Loucy (cell line): Measurements from ENCODE around the gene PLA2G2A.

ENCODE experiments used
- H2AFZ ChIP-seq: fragments of 200-600 bp; sonication (generic); 2 replicates; pipeline ENCODE4 v1.6.0; 2016; ENCODE audit warnings: antibody characterized with exemption, mild to moderate bottlenecking, low read length, moderate library complexity
- H3F3A ChIP-seq: fragments of 200-600 bp; 2 replicates; pipeline ENCODE4 v1.6.0; 2016; ENCODE audit warnings: antibody characterized with exemption, low read depth, mild to moderate bottlenecking
- H3K27me3 ChIP-seq: fragments of 200-600 bp; sonication (generic); 2 replicates; pipeline ENCODE4 v1.6.1; 2014; ENCODE audit warnings: low read length, mild to moderate bottlenecking; ENCODE audit not compliant: insufficient read depth, poor library complexity, severe bottlenecking
- H3K36me3 ChIP-seq: fragments of 200-600 bp; sonication (generic); 2 replicates; pipeline ENCODE4 v1.6.1; 2016; ENCODE audit warnings: low read length; ENCODE audit not compliant: insufficient read depth
- H3K4me1 ChIP-seq: fragments of 200-600 bp; sonication (generic); 2 replicates; pipeline ENCODE4 v1.5.1; 2014; ENCODE audit warnings: low read length, mild to moderate bottlenecking; ENCODE audit not compliant: insufficient read depth, poor library complexity, severe bottlenecking
- H3K4me2 ChIP-seq: fragments of 200-600 bp; sonication (generic); 2 replicates; pipeline ENCODE4 v1.6.0; 2014; ENCODE audit warnings: antibody characterized with exemption, low read length, low read depth, mild to moderate bottlenecking; ENCODE audit not compliant: poor library complexity, severe bottlenecking
- H3K4me3 ChIP-seq: fragments of 200-600 bp; sonication (generic); 2 replicates; pipeline ENCODE4 v1.5.1; 2014; ENCODE audit warnings: low read length, mild to moderate bottlenecking, mixed read lengths; ENCODE audit not compliant: poor library complexity, severe bottlenecking
- H3K79me2 ChIP-seq: fragments of 200-600 bp; sonication (generic); 2 replicates; pipeline ENCODE4 v1.6.1; 2014; ENCODE audit warnings: low read length; ENCODE audit not compliant: insufficient read depth
- H3K9ac ChIP-seq: fragments of 200-600 bp; sonication (generic); 2 replicates; pipeline ENCODE4 v1.6.0; 2014; ENCODE audit warnings: mild to moderate bottlenecking, low read depth, low read length, moderate library complexity; ENCODE audit not compliant: poor library complexity, severe bottlenecking
- H3K9me2 ChIP-seq: fragments of 200-600 bp; sonication (generic); replicated peaks from 2 replicates; pipeline ENCODE4 v1.6.1; 2016; ENCODE audit warnings: low read depth, low read length, mixed read lengths
- H3K9me3 ChIP-seq: fragments of 200-600 bp; sonication (generic); 2 replicates; pipeline ENCODE4 v1.6.1; 2014; ENCODE audit warnings: mild to moderate bottlenecking, antibody characterized with exemption, low read length, low read depth; ENCODE audit not compliant: insufficient read depth
- H4K20me1 ChIP-seq: fragments of 200-600 bp; sonication (generic); 2 replicates; pipeline ENCODE4 v1.6.0; 2014; ENCODE audit warnings: antibody characterized with exemption, low read length, mild to moderate bottlenecking; ENCODE audit not compliant: insufficient read depth, poor library complexity, severe bottlenecking
- EZH2phosphoT487 ChIP-seq: fragments of 200-600 bp; IDR thresholded peaks from 2 replicates; pipeline ENCODE4 v1.6.1; 2018; ENCODE audit warnings: antibody characterized with exemption, mild to moderate bottlenecking, moderate library complexity, borderline replicate concordance
- TF ChIP-seq, protein P1 (sequence below): fragments of 200-600 bp; sonication (generic); conservative IDR thresholded peaks from 2 replicates; pipeline ENCODE4 v1.5.1; 2014; ENCODE audit warnings: mild to moderate bottlenecking, antibody characterized with exemption, low read length

PLA2G2A gene

DNA sequence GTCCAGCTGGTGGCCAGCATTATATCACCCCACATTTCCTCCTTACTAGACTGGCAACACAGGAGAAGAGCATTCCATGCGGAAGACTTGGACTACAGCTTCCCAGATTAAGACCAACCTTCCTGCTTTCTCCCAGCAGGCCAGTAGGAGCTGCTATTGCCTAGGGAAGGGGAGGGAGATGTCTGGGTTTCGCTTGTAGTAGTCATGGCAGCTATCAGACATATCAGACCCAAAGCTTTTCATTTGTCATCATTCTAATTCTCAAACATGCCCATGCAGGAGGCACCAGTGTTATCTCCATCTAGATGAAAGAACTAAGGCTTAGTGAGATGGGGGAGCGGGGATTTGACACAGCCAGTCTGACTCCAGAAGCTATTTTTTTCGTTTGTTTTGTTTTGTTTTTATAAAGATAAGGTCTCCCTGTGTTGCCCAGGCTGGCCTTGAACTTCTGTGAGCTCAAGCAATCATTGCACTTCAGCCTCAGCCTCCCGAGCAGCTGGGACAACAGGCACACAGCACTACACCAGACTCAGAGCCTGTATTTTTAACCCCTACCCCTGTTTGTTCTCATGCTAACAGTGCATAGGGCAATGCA, 4.5 kb downstream of the PLA2G2A start:
- Histone ChIP-seq H3K9ac (no peak overlapping the region), H2AFZ (no peak overlapping the region), H3K79me2 (no peaks in the 10 kb centered on the region), H3K4me1 (no peaks in the 10 kb centered on the region), H3K36me3 (no peaks in the 10 kb centered on the region), H3K27me3 (no peaks in the 10 kb centered on the region), H4K20me1 (no peaks in the 10 kb centered on the region), H3K4me3 (no peak overlapping the region), H3F3A (no peaks in the 10 kb centered on the region), H3K9me2 (no peaks in the 10 kb centered on the region), H3K9me3 (no peaks in the 10 kb centered on the region), H3K4me2 (no peak overlapping the region)
- no peak for TF ChIP-seq EZH2phosphoT487
- TF ChIP-seq, protein P1, sequence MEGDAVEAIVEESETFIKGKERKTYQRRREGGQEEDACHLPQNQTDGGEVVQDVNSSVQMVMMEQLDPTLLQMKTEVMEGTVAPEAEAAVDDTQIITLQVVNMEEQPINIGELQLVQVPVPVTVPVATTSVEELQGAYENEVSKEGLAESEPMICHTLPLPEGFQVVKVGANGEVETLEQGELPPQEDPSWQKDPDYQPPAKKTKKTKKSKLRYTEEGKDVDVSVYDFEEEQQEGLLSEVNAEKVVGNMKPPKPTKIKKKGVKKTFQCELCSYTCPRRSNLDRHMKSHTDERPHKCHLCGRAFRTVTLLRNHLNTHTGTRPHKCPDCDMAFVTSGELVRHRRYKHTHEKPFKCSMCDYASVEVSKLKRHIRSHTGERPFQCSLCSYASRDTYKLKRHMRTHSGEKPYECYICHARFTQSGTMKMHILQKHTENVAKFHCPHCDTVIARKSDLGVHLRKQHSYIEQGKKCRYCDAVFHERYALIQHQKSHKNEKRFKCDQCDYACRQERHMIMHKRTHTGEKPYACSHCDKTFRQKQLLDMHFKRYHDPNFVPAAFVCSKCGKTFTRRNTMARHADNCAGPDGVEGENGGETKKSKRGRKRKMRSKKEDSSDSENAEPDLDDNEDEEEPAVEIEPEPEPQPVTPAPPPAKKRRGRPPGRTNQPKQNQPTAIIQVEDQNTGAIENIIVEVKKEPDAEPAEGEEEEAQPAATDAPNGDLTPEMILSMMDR = peak; percentile 77

DNA sequence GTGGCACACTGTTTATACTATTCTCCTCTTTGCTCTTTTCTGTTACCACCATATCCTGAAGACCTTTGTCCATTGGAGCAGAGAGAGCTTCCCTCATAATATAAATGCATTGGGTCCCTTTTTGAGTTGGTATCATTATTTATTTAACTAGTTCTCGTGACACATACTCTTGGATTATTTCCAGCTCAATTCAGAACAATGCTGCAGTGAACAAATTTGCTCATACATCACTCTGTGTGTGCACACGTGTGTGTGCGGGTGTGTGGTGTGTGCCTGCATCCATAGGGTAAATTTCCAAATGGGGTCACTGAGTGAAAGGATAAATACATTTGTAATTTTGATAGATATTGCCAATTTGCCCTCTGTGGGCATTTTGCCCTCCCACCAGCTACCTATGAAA, 5.8 kb downstream of the PLA2G2A start:
- H2AFZ ChIP-seq = no peak overlapping the region
- no peaks in the 10 kb centered on the region for H3K36me3 ChIP-seq
- H3F3A ChIP-seq = no peaks in the 10 kb centered on the region
- H4K20me1 ChIP-seq = no peaks in the 10 kb centered on the region
- H3K4me2 ChIP-seq = no peak overlapping the region
- H3K4me1 ChIP-seq = no peaks in the 10 kb centered on the region
- H3K9ac ChIP-seq = no peak overlapping the region
- H3K9me2 ChIP-seq = no peaks in the 10 kb centered on the region
- TF ChIP-seq EZH2phosphoT487 = no peak
- no peaks in the 10 kb centered on the region for H3K79me2 ChIP-seq
- no peak overlapping the region for H3K4me3 ChIP-seq
- no peaks in the 10 kb centered on the region for H3K27me3 ChIP-seq
- H3K9me3 ChIP-seq = no peaks in the 10 kb centered on the region

DNA sequence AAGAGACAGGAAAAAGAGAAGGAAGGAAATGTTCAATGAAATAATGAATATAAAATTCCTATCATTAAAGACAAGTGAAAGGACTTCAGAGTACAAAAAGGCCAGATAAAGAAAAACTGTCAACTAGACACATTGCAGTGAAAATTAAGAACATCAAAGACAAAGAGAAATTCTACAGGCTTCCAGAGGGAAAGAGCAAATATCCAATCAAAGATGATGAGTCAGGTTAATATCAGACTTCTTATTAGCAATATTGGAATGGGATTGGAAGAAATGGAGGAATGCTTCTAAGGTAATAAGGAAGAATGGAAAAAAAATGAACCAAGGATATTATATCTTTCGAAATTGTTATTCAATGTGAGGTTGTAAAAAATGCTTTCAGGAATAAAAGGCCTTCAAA, 7.8 kb downstream of the PLA2G2A start:
- Histone ChIP-seq H3K27me3 (no peaks in the 10 kb centered on the region), H3K4me1 (no peaks in the 10 kb centered on the region), H3K9ac (no peak overlapping the region), H3K4me2 (no peak overlapping the region), H2AFZ (no peak overlapping the region), H3K79me2 (no peaks in the 10 kb centered on the region), H3K4me3 (no peak overlapping the region), H3K9me2 (no peaks in the 10 kb centered on the region), H3K36me3 (no peaks in the 10 kb centered on the region), H3F3A (no peaks in the 10 kb centered on the region), H4K20me1 (no peaks in the 10 kb centered on the region), H3K9me3 (no peaks in the 10 kb centered on the region)
- no peak for TF ChIP-seq EZH2phosphoT487
- TF ChIP-seq, protein P1 = no peak
